Heart left ventricle (tissue), 13 donors: ENCODE measurements around the gene PAK4.

Experiments
- POLR2A ChIP-seq, 2 donors: fragments of 450-650 bp; IDR thresholded peaks; one replicate each; pipeline ENCODE4 v1.6.1; 2017; ENCODE audit warnings: antibody characterized with exemption in 2 of 2, mild to moderate bottlenecking in 2 of 2, moderate library complexity in 2 of 2
- TF ChIP-seq, protein P1 (sequence below), 12 donors: fragments of 200-600 bp; sonication (generic) in 4 of 12; IDR thresholded peaks; one replicate each; pipeline versions ENCODE4 v1.5.0 to v1.8.0; 2018 to 2022; ENCODE audit warnings: antibody characterized with exemption in 12 of 12, mild to moderate bottlenecking in 5 of 12
- donor health status: ischemic (EF 13 %, LVEDD 7.1; RV severe dilation, severe dysfunction).
- donor health status: DM: no; HTN: yes; CAD: no.
- donor health status: DM: no; HTN: no; CAD: no.
- donor health status: ischemic (EF 25% LVEDD 6.9; RV normal size, moderate dysfunction).
- donor health status: ischemic (EF 25% LVEDD 5.7; RV mildly dilated, moderate dysfunction).
- donor health status: ischemic (EF 35%, LVEDD 5.7; RV mildly dilated, moderate dysfunction).
- donor health status: nonischemic (EF 11% LVEDD 7.7; RV severe dilation, severe dysfunction).
- donor health status: DM: yes; HTN: yes; CAD: no.
- donor health status: PGD.
- donor health status: ischemic (EF 29% LVEDD 5.4; RV normal size, mild dysfunction).
- donor health status: nonischemic (EF 23%, LVEDD 6.1; RV moderate dilation, normal function).

DNA sequence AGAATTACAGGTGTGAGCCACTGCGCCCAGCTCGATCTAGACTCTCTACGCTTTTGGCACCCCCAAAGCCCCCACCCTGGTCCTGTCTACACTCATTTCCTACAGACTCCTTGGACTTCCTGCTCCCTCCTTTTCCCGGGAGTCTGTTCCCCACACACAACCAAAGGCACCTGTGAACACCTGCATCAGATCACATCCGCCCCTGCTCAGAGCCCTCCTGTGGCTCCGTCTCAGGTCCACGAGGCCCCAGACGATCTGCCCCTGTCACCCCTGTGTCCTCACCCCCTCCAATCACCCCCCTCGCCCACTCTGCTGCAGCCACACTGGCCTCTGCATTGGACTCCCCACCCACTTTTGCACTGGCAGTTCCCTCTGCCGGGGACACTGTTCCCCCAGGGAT, 12.4 kb upstream of the PAK4 start:
- TF ChIP-seq, protein P1, sequence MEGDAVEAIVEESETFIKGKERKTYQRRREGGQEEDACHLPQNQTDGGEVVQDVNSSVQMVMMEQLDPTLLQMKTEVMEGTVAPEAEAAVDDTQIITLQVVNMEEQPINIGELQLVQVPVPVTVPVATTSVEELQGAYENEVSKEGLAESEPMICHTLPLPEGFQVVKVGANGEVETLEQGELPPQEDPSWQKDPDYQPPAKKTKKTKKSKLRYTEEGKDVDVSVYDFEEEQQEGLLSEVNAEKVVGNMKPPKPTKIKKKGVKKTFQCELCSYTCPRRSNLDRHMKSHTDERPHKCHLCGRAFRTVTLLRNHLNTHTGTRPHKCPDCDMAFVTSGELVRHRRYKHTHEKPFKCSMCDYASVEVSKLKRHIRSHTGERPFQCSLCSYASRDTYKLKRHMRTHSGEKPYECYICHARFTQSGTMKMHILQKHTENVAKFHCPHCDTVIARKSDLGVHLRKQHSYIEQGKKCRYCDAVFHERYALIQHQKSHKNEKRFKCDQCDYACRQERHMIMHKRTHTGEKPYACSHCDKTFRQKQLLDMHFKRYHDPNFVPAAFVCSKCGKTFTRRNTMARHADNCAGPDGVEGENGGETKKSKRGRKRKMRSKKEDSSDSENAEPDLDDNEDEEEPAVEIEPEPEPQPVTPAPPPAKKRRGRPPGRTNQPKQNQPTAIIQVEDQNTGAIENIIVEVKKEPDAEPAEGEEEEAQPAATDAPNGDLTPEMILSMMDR (IDR thresholded peaks at IDR 0.05): no peak
- TF ChIP-seq POLR2A (IDR thresholded peaks at IDR 0.05): no peak
